Right lobe of liver (tissue), 6 donors: ENCODE data around the gene DHX16. TPM values are rescaled to one million over a fixed set of nuclear protein-coding genes. Genes with fewer than 3 reads are reported as not detected.

Experiments
- ATAC-seq, 4 donors: fragments of 200-7000 bp; cut with Tn5 transposase; one replicate each; pipeline ENCODE4 v1.9.1; 2020; ENCODE audit warnings: mild to moderate bottlenecking in 4 of 4, moderate library complexity in 4 of 4
- DNase-seq, 3 donors: peaks; one replicate each; pipeline ENCODE4 v3.0.0-alpha.2; 2020
- H3K27ac ChIP-seq, 3 donors: fragments of 200-600 bp; one replicate each; pipeline ENCODE4 v1.8.0; 2022
- H3K27me3 ChIP-seq, 2 donors: fragments of 200-600 bp; one replicate each; pipeline ENCODE4 v1.8.0; 2022
- H3K36me3 ChIP-seq, 4 donors: fragments of 200-600 bp; sonication (generic) in 1 of 4; one replicate each; pipeline versions ENCODE4 v1.5.1 to v1.8.0; 2017 to 2022; ENCODE audit warnings: control low read depth in 1 of 4
- H3K4me1 ChIP-seq, 4 donors: fragments of 200-600 bp; sonication (generic) in 1 of 4; one replicate each; pipeline versions ENCODE4 v1.5.1 to v1.8.0; 2017 to 2022; ENCODE audit warnings: control low read depth in 1 of 4
- H3K4me3 ChIP-seq, 3 donors: fragments of 200-600 bp; one replicate each; pipeline ENCODE4 v1.8.0; 2022
- H3K9me3 ChIP-seq, 4 donors: fragments of 200-600 bp; sonication (generic) in 1 of 4; one replicate each; pipeline versions ENCODE4 v1.5.1 to v1.8.0; 2017 to 2022; ENCODE audit warnings: control low read depth in 1 of 4
- POLR2A ChIP-seq: fragments of 450-650 bp; IDR thresholded peaks from one replicate; pipeline ENCODE4 v1.6.1; 2017; ENCODE audit warnings: antibody characterized with exemption, mild to moderate bottlenecking
- WGBS: methylation state at CpG from one replicate; pipeline ENCODE4 v1.1.6; 2018; ENCODE audit warnings: low coverage, low lambda C conversion rate; ENCODE audit not compliant: insufficient coverage; ENCODE audit errors: missing lambda C conversion rate; 5-methylcytosine and 5-hydroxymethylcytosine counted together
- intact Hi-C, 2 donors: fragments of 100-400 bp; cut with DNase I; formaldehyde crosslinking; loops; one replicate each; pipeline versions ENCODE4 v1.11.2 to v1.14.1; 2022
- total RNA-seq, 6 experiments: library from RNA; depleted of rRNA in 2 of 6; stranded (reverse); fragments of >200 nt in 2 of 6; fragmentation: NEBNext Ultra II Directional in 3 of 6; extraction: Animal tissue kit (Norgen Biotek cat#: 25700) in 3 of 6; gene quantifications; one replicate each; pipeline versions ENCODE4 v1.1.0 to v1.2.4, GENCODE V29; 2016 to 2023
- TF ChIP-seq, protein P1 (sequence below), 4 donors: fragments of 200-600 bp in 3 of 4; fragments of 450-650 bp in 1 of 4; IDR thresholded peaks; one replicate each; pipeline versions ENCODE4 v1.5.1 to v1.8.0; 2016 to 2022; ENCODE audit warnings: antibody characterized with exemption in 4 of 4, mild to moderate bottlenecking in 2 of 4
- donor health status: DM: no; HTN: yes; CAD: no.
- donor health status: DM: no; HTN: no; CAD: no.
- donor health status: DM: no; HTN: no; CAD: no.
- donor health status: DM: no; HTN: yes; CAD: no.
- donor health status: DM: no; HTN: yes; CAD: no.

The DHX16 gene
- total RNA-seq, 6 experiments from 2014 or later, result 12.3 to 17.8 (median 14.4) TPM

GRCh38 chr6:30654798-30655742 is 17.7 kb downstream of the DHX16 start:
- Histone ChIP-seq H3K27me3 (no peaks in the 10 kb centered on the region), H3K4me1 (peaks cover 0 to 10% (median 3%) of the 10 kb centered on the region in 4 donors), H3K27ac (no peak overlapping the region), H3K4me3 (no peak overlapping the region), H3K36me3 (peaks cover 0 to 90% (median 27%) of the 10 kb centered on the region in 4 donors), H3K9me3 (no peaks in the 10 kb centered on the region)
- no peak for DNase-seq
- intact Hi-C loops, result no loop called here
- no peak for TF ChIP-seq POLR2A
- TF ChIP-seq, protein P1, sequence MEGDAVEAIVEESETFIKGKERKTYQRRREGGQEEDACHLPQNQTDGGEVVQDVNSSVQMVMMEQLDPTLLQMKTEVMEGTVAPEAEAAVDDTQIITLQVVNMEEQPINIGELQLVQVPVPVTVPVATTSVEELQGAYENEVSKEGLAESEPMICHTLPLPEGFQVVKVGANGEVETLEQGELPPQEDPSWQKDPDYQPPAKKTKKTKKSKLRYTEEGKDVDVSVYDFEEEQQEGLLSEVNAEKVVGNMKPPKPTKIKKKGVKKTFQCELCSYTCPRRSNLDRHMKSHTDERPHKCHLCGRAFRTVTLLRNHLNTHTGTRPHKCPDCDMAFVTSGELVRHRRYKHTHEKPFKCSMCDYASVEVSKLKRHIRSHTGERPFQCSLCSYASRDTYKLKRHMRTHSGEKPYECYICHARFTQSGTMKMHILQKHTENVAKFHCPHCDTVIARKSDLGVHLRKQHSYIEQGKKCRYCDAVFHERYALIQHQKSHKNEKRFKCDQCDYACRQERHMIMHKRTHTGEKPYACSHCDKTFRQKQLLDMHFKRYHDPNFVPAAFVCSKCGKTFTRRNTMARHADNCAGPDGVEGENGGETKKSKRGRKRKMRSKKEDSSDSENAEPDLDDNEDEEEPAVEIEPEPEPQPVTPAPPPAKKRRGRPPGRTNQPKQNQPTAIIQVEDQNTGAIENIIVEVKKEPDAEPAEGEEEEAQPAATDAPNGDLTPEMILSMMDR (IDR thresholded peaks at IDR 0.05), result no peak
- ATAC-seq, result peak in 1 of 4 donors; percentile 45
- WGBS, result 62% methylated on average over 18 of the region's 19 CpGs

- TF ChIP-seq, protein P1 (IDR thresholded peaks at IDR 0.05), result no peak
- no peak for TF ChIP-seq POLR2A
- no peak overlapping the region for H3K4me3 ChIP-seq
- ATAC-seq, result no peak
- no peak for DNase-seq
- 88% methylated on average over 12 of the region's 12 CpGs for WGBS
- no peak overlapping the region for H3K27ac ChIP-seq
- H3K27me3 ChIP-seq, result no peaks in the 10 kb centered on the region
- H3K9me3 ChIP-seq, result no peaks in the 10 kb centered on the region
- H3K4me1 ChIP-seq, result peaks cover 0 to 17% (median 4%) of the 10 kb centered on the region in 4 donors
- H3K36me3 ChIP-seq, result peaks cover 0 to 52% (median 21%) of the 10 kb centered on the region in 4 donors
- intact Hi-C loops, result no loop called here
These were observed 21.7 kb downstream of the DHX16 start for GRCh38 chr6:30651143-30651542.

GRCh38 chr6:30647242-30648116 is 25.3 kb downstream of the DHX16 start:
- H3K27me3 ChIP-seq, result no peaks in the 10 kb centered on the region
- peaks cover 0 to 11% (median 6%) of the 10 kb centered on the region in 4 donors for H3K4me1 ChIP-seq
- 2% methylated on average over 21 of the region's 78 CpGs for WGBS
- ATAC-seq (peak; percentile 75 to 84 (median 82)), DNase-seq (peak; percentile 78 to 85 (median 82))
- H3K36me3 ChIP-seq, result peaks cover 0 to 16% (median 5%) of the 10 kb centered on the region in 4 donors
- H3K4me3 ChIP-seq, result peak overlapping the region; percentile 79 to 99 (median 98)
- H3K27ac ChIP-seq, result peak overlapping the region; percentile 75 to 88 (median 87)
- intact Hi-C loops, result no loop called here
- H3K9me3 ChIP-seq, result no peaks in the 10 kb centered on the region
- TF ChIP-seq POLR2A, result peak; percentile 57
- TF ChIP-seq, protein P1 (IDR thresholded peaks at IDR 0.05), result no peak

- Histone ChIP-seq H3K4me1 (peaks cover 0 to 11% (median 6%) of the 10 kb centered on the region in 4 donors), H3K27me3 (no peaks in the 10 kb centered on the region), H3K36me3 (peaks cover 0 to 9% (median 1%) of the 10 kb centered on the region in 4 donors), H3K27ac (peak within 1 kb of the TSS; percentile 75 to 88 (median 87)), H3K4me3 (peak within 1 kb of the TSS; percentile 79 to 99 (median 98)), H3K9me3 (no peaks in the 10 kb centered on the region)
- no peak for TF ChIP-seq POLR2A
- TF ChIP-seq, protein P1 (IDR thresholded peaks at IDR 0.05), result no peak
- DNase-seq (peak; percentile 94 to 96 (median 95)), ATAC-seq (peak; percentile 88 to 92 (median 90))
- intact Hi-C loops, result no loop called here
- 12% methylated on average over 23 of the region's 37 CpGs for WGBS
These were observed 26.2 kb downstream of the DHX16 start, which contains the start of gene C6orf136 for GRCh38 chr6:30646450-30647241. C6orf136 (plus strand) TSS chr6:30647133; CDS start chr6:30647232, 99 bp downstream.
